H9 (cell line): Measurements from ENCODE around the gene LIX1L. TPM values are rescaled to one million over a fixed set of nuclear protein-coding genes. Genes with fewer than 3 reads are reported as not detected.
A peak's percentile ranks its signal among the peaks of the same experiment; 100 is the strongest.

Experiments used
- DNase-seq: peaks from one replicate; pipeline ENCODE4 v3.0.0-alpha.2; 2017
- H2AFZ ChIP-seq: one replicate; pipeline ENCODE4 v1.6.1; 2013; ENCODE audit warnings: mild to moderate bottlenecking, low read length, control low read depth, moderate library complexity
- H2AK5ac ChIP-seq: 2 replicates; pipeline ENCODE4 v1.6.1; 2013; ENCODE audit warnings: low read length, control low read depth, mixed read lengths; ENCODE audit not compliant: insufficient read length
- H2BK120ac ChIP-seq: one replicate; pipeline ENCODE4 v1.6.1; 2013; ENCODE audit warnings: low read depth, mild to moderate bottlenecking, low read length, control low read depth, inconsistent platforms; ENCODE audit not compliant: poor library complexity, severe bottlenecking
- H2BK12ac ChIP-seq: 2 replicates; pipeline ENCODE4 v1.6.1; 2013; ENCODE audit warnings: low read length, control low read depth, mixed read lengths, low read depth; ENCODE audit not compliant: insufficient read length
- H2BK15ac ChIP-seq: 2 replicates; pipeline ENCODE4 v1.6.1; 2013; ENCODE audit warnings: low read depth, low read length, control low read depth
- H2BK20ac ChIP-seq: one replicate; pipeline ENCODE4 v1.6.1; 2013; ENCODE audit warnings: low read depth, mild to moderate bottlenecking, low read length, control low read depth, inconsistent platforms; ENCODE audit not compliant: poor library complexity, severe bottlenecking
- H2BK5ac ChIP-seq: 2 replicates; pipeline ENCODE4 v1.6.1; 2013; ENCODE audit warnings: low read length, control low read depth, mixed read lengths; ENCODE audit not compliant: insufficient read length
- H3K14ac ChIP-seq: 2 replicates; pipeline ENCODE4 v1.6.1; 2013; ENCODE audit warnings: low read length, control low read depth; ENCODE audit not compliant: insufficient read depth
- H3K18ac ChIP-seq: 2 replicates; pipeline ENCODE4 v1.6.1; 2013; ENCODE audit warnings: low read depth, mild to moderate bottlenecking, mixed read lengths, low read length, control low read depth; ENCODE audit not compliant: insufficient read length
- H3K23ac ChIP-seq: 2 replicates; pipeline ENCODE4 v1.6.1; 2013; ENCODE audit warnings: low read length, control low read depth, mixed read lengths, low read depth; ENCODE audit not compliant: insufficient read length
- H3K23me2 ChIP-seq: 2 replicates; pipeline ENCODE4 v1.6.1; 2013; ENCODE audit warnings: low read depth, mild to moderate bottlenecking, mixed read lengths, low read length, control low read depth; ENCODE audit not compliant: insufficient read length, poor library complexity, severe bottlenecking
- H3K27ac ChIP-seq: 2 replicates; pipeline ENCODE4 v1.5.1; 2013; ENCODE audit warnings: low read length, control low read depth, mixed read lengths, low read depth; ENCODE audit not compliant: insufficient read length
- H3K27me3 ChIP-seq: 2 replicates; pipeline ENCODE4 v1.6.1; 2013; ENCODE audit warnings: low read length, control low read depth, inconsistent platforms; ENCODE audit not compliant: insufficient read depth
- H3K4ac ChIP-seq: 2 replicates; pipeline ENCODE4 v1.6.1; 2013; ENCODE audit warnings: low read depth, mild to moderate bottlenecking, control low read depth, inconsistent platforms, low read length, moderate library complexity
- H3K4me1 ChIP-seq: 2 replicates; pipeline ENCODE4 v1.6.1; 2013; ENCODE audit warnings: low read length, control low read depth, inconsistent platforms; ENCODE audit not compliant: insufficient read depth
- H3K4me2 ChIP-seq: 2 replicates; pipeline ENCODE4 v1.6.1; 2013; ENCODE audit warnings: low read length, control low read depth, mixed read lengths; ENCODE audit not compliant: insufficient read length, insufficient read depth
- H3K56ac ChIP-seq: 2 replicates; pipeline ENCODE4 v1.6.1; 2013; ENCODE audit warnings: low read depth, mild to moderate bottlenecking, mixed read lengths, low read length, control low read depth; ENCODE audit not compliant: insufficient read length
- H3K79me1 ChIP-seq: 2 replicates; pipeline ENCODE4 v1.6.1; 2013; ENCODE audit warnings: low read depth, mild to moderate bottlenecking, moderate library complexity, low read length, control low read depth, inconsistent platforms; ENCODE audit not compliant: insufficient read depth, poor library complexity, severe bottlenecking
- H3K79me2 ChIP-seq: 2 replicates; pipeline ENCODE4 v1.6.1; 2013; ENCODE audit warnings: low read length, control low read depth, inconsistent platforms; ENCODE audit not compliant: insufficient read depth
- H3K9ac ChIP-seq: 2 replicates; pipeline ENCODE4 v1.6.1; 2013; ENCODE audit warnings: low read length, control low read depth, mixed read lengths; ENCODE audit not compliant: insufficient read length; ENCODE audit errors: extremely low read depth
- H3K9me3 ChIP-seq: one replicate; pipeline ENCODE4 v1.6.1; 2013; ENCODE audit warnings: low read depth, low read length, inconsistent platforms; ENCODE audit not compliant: control insufficient read depth
- H3T11ph ChIP-seq: one replicate; pipeline ENCODE4 v1.6.1; 2013; ENCODE audit warnings: mild to moderate bottlenecking, low read length, control low read depth, inconsistent platforms
- H4K20me1 ChIP-seq: one replicate; pipeline ENCODE4 v1.6.1; 2013; ENCODE audit not compliant: control insufficient read depth, insufficient read length, insufficient read depth
- H4K5ac ChIP-seq: 2 replicates; pipeline ENCODE4 v1.6.1; 2013; ENCODE audit warnings: low read depth, mild to moderate bottlenecking, mixed read lengths, low read length, control low read depth; ENCODE audit not compliant: insufficient read length
- H4K8ac ChIP-seq: replicated peaks from 2 replicates; pipeline ENCODE4 v1.6.1; 2013; ENCODE audit warnings: low read length, control low read depth, mixed read lengths, low read depth; ENCODE audit not compliant: insufficient read length
- H4K91ac ChIP-seq: 2 replicates; pipeline ENCODE4 v1.6.1; 2013; ENCODE audit warnings: low read depth, mild to moderate bottlenecking, moderate library complexity, mixed read lengths, low read length, control low read depth; ENCODE audit not compliant: insufficient read length
- H3K27ac Mint-ChIP-seq, 3 experiments: 2 replicates in 2 of 3; 3 replicates in 1 of 3; pipeline ENCODE4 v1.8.0; 2020 to 2021; ENCODE audit warnings: mixed read lengths in 3 of 3, mild to moderate bottlenecking in 1 of 3, moderate library complexity in 1 of 3
- H3K27me3 Mint-ChIP-seq: 2 replicates; pipeline ENCODE4 v1.8.0; 2021; ENCODE audit warnings: low read depth, mild to moderate bottlenecking, moderate library complexity, mixed read lengths
- H3K36me3 Mint-ChIP-seq, 3 experiments: 2 replicates in 2 of 3; 3 replicates in 1 of 3; pipeline ENCODE4 v1.8.0; 2020 to 2021; ENCODE audit warnings: low read depth in 3 of 3, mixed read lengths in 3 of 3; ENCODE audit not compliant: insufficient read depth in 1 of 3
- H3K4me1 Mint-ChIP-seq, 2 experiments: 2 replicates each; pipeline ENCODE4 v1.8.0; 2020; ENCODE audit warnings: mixed read lengths in 2 of 2
- H3K4me3 Mint-ChIP-seq, 2 experiments: 2 replicates in 1 of 2; 3 replicates in 1 of 2; pipeline ENCODE4 v1.8.0; 2020 to 2021; ENCODE audit warnings: mild to moderate bottlenecking in 2 of 2, mixed read lengths in 2 of 2, moderate library complexity in 1 of 2
- H3K9me3 Mint-ChIP-seq, 2 experiments: 2 replicates in 1 of 2; 3 replicates in 1 of 2; pipeline ENCODE4 v1.8.0; 2020; ENCODE audit warnings: mild to moderate bottlenecking in 2 of 2, mixed read lengths in 2 of 2, moderate library complexity in 1 of 2
- whole genome bisulfite sequencing: extraction: QIAGEN DNeasy Blood & Tissue Kit; methylation state at CpG from one replicate; pipeline ENCODE4 v1.1.7; 2013; ENCODE audit warnings: missing lambda C conversion rate, low lambda C conversion rate, mixed read lengths; ENCODE audit not compliant: insufficient read length; ENCODE audit errors: extremely low coverage; 5-methylcytosine and 5-hydroxymethylcytosine counted together
- total RNA-seq: library from RNA; stranded (reverse); gene quantifications from 2 replicates; pipeline ENCODE4 v1.2.1, GENCODE V29; 2021
- TF ChIP-seq, protein P1 (sequence below): fragments of 200-600 bp; sonication (generic); conservative IDR thresholded peaks from 3 replicates; pipeline ENCODE4 v1.8.0; 2021; ENCODE audit warnings: antibody characterized with exemption, mild to moderate bottlenecking

The LIX1L gene
- total RNA-seq, 1 experiment from 2014 or later = 5.9 TPM

GRCh38 chr1:145918144-145918991 lies 39.4 kb downstream of the LIX1L start, which contains the start of gene PEX11B:
PEX11B (minus strand) TSS chr1:145918717; CDS start chr1:145918688, 29 bp downstream.
- Histone ChIP-seq H2BK15ac (0 out of 2 replicates have a peak within 1 kb of the TSS, but pooled peaks have one; percentile 4), H3K14ac (peak within 1 kb of the TSS; percentile 67), H3K27me3 (no peaks in the 10 kb centered on the region), H3K4ac (no peak within 1 kb of the TSS), H2BK5ac (no peak within 1 kb of the TSS), H3K79me1 (no peaks in the 10 kb centered on the region), H4K5ac (no peak within 1 kb of the TSS), H2BK20ac (no peak within 1 kb of the TSS), H3K56ac (peak within 1 kb of the TSS; percentile 60), H3K23me2 (peaks cover 10% of the 10 kb centered on the region), H3T11ph (no peak within 1 kb of the TSS), H4K91ac (no peak within 1 kb of the TSS), H3K23ac (no peak within 1 kb of the TSS), H3K27ac (no peak within 1 kb of the TSS), H2BK120ac (no peak within 1 kb of the TSS), H3K4me1 (no peaks in the 10 kb centered on the region), H3K9me3 (no peaks in the 10 kb centered on the region), H3K9ac (peak within 1 kb of the TSS; percentile 87), H2BK12ac (peak within 1 kb of the TSS; percentile 15), H2AK5ac (no peak within 1 kb of the TSS), H3K18ac (peak within 1 kb of the TSS; percentile 66), H4K8ac (no peak within 1 kb of the TSS), H3K79me2 (no peaks in the 10 kb centered on the region), H4K20me1 (no peaks in the 10 kb centered on the region), H3K4me2 (peak within 1 kb of the TSS; percentile 96), H2AFZ (peak within 1 kb of the TSS; percentile 48)
- TF ChIP-seq, protein P1, sequence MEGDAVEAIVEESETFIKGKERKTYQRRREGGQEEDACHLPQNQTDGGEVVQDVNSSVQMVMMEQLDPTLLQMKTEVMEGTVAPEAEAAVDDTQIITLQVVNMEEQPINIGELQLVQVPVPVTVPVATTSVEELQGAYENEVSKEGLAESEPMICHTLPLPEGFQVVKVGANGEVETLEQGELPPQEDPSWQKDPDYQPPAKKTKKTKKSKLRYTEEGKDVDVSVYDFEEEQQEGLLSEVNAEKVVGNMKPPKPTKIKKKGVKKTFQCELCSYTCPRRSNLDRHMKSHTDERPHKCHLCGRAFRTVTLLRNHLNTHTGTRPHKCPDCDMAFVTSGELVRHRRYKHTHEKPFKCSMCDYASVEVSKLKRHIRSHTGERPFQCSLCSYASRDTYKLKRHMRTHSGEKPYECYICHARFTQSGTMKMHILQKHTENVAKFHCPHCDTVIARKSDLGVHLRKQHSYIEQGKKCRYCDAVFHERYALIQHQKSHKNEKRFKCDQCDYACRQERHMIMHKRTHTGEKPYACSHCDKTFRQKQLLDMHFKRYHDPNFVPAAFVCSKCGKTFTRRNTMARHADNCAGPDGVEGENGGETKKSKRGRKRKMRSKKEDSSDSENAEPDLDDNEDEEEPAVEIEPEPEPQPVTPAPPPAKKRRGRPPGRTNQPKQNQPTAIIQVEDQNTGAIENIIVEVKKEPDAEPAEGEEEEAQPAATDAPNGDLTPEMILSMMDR = no peak
- Mint-ChIP-seq H3K36me3 (peaks cover 2 to 13% (median 12%) of the 10 kb centered on the region in 3 experiments; a peak in 6 of 7 replicates), H3K4me1 (peaks cover 16 to 17% of the 10 kb centered on the region in 2 experiments), H3K9me3 (no peaks in the 10 kb centered on the region), H3K27ac (peak within 1 kb of the TSS in 2 of 3 experiments; percentile 68 to 92; a peak in 3 of 7 replicates), H3K27me3 (no peaks in the 10 kb centered on the region), H3K4me3 (peak within 1 kb of the TSS; percentile 88 to 94)
- peak; percentile 88 for DNase-seq
- WGBS = no CpG with 5 or more reads among the region's 51 CpGs
